Ecto neural progenitor cell (in vitro differentiated cells): Measurements from ENCODE around the gene HASPIN.
"Not testable (repeated sequence)": the region's sequence is repeated elsewhere in the genome, so short reads cannot be mapped to it uniquely, and the experiment has no call there.

ENCODE experiments used
- DNase-seq: peaks from one replicate; pipeline ENCODE4 v3.0.0-alpha.2; 2018; ENCODE audit warnings: low spot score

HASPIN gene

GRCh38 chr17:3697103-3697476 is 26.6 kb upstream of the HASPIN start:
- no peak for DNase-seq

GRCh38 chr17:3698139-3698538 is 25.6 kb upstream of the HASPIN start:
- DNase-seq = no peak

DNA sequence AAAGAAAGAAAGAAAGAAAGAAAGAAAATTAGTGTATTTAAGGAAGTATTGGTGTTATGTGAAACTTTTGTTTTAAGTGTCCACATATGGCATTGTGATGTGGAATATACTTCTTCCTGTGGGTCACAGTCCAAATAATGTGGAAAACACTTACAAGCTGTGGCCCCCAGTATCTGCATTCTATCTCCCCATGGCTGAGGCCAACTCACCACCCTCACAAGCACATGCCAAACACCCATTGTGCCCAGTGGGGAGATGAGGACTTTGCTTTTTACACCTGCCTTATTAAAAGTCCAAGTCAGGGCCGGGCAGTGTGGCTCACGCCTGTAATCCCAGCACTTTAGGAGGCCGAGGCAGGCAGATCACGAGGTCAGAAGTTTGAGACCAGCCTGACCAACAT is 23.8 kb upstream of the HASPIN start:
- DNase-seq = no peak

- DNase-seq = not testable (repeated sequence)
Measured at GRCh38 chr17:3702041-3702539, 21.6 kb upstream of the HASPIN start.

- no peak for DNase-seq
Measured at GRCh38 chr17:3704931-3705717, 18.6 kb upstream of the HASPIN start.

DNA sequence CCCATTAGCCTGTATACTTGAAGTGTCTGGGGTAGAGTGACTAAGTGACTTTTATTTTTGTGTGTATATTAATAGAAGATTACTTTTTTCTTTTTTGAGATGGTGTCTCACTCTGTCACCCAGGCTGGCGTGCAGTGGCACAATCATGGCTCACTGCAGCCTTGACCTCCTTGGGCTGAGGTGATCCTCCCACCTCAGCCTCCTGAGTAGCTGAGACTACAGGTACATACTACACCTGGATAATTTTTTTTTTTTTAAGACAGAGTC is 18.1 kb upstream of the HASPIN start:
- not testable (repeated sequence) for DNase-seq

DNA sequence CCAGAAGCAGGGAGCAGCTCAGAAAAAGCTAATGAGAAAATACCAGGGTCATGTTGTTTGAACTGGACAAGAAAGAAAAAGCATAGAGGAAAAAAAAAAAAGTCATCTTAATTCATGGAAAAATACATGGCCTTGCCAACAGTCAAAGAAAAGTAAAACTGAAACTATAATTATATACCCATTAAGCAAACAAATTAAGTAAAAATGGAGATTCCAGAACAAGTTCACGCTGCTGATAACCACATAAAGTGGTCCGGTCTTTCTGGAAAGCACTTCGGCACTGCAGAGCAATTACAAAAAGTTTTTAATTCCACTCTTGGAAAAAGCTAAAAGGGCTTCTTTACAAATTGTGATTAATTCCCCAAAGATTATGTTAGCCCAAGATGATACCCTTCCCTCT is 15.3 kb upstream of the HASPIN start:
- no peak for DNase-seq

DNA sequence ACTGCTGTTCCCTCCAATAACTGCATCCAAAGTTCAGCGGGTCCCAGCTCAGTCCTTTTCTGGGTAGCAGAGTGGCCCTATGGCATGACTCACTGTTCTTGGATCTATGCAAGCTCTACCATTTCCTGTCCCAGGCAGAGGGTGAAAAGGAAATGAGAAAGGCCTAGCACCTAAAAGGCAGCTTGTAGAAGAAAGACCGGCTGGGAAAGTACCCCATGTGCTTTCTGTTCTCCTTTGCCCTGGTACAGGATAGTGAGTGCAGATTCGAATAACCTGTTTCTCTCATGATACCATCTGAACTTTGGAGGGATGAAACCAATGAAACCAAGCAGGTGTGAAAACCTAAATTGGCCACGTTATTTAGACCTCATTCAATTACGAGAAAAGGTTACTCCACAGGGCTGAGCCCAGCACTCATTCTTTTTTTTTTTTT is 12.7 kb upstream of the HASPIN start:
- no peak for DNase-seq

- DNase-seq = no peak
Measured at GRCh38 chr17:3712811-3713463, 10.8 kb upstream of the HASPIN start.

DNA sequence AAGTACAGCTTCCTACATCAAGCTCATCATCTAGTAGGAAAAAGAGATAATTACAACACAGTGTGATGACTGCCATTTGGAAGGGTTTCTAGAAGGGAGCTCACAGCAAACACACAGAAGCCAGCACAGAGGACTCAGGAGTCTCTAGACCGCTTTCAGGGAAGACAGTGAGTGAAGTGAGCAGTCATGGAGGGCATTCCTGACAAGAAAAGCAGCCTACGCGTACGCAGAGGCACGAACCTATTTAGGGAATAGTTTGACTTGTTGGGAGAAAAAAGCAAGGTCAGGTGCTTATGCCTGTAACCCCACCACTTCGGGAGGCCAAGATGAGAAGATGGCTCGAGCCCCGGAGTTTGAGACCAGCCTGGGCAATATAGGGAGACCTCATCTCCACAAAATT is 8.4 kb upstream of the HASPIN start:
- no peak for DNase-seq

DNA sequence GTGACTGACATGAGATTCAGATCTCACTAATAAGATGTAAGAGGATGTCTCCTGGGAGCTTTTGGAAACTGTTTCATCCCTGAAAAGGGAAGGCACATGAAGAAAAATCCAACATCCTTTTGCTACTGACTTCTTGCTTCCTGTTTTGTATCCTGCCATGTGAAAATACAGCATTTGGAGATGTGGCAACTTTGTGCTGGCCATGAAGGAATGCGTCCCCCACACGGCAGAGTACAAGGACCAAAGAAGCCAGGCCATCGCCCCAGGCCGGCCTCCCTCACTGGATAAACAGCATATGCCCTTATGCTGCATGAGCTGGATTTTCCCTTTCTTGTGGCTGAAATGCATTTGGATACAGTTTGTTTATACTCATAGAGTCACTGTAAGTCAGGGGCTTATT is 5.5 kb upstream of the HASPIN start:
- DNase-seq = no peak

DNA sequence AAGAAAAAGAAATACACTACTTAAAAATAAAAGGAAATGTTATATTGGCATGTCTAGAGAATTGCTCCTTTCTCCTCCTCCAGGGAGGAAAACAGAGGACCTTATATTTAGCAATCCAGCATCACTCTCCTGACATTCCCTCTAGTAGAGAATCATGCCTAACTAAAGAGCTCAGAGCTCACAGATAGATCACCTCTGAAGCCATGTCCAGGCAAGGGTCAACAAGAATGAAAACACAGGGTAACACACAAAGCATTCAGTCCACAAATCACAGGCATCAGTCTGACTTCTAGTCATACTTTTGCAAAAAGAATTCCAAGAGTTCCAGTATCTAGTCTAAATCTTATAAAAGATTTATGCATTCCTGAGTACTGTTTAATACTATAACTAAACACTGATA is 4.4 kb upstream of the HASPIN start:
- DNase-seq = no peak

DNA sequence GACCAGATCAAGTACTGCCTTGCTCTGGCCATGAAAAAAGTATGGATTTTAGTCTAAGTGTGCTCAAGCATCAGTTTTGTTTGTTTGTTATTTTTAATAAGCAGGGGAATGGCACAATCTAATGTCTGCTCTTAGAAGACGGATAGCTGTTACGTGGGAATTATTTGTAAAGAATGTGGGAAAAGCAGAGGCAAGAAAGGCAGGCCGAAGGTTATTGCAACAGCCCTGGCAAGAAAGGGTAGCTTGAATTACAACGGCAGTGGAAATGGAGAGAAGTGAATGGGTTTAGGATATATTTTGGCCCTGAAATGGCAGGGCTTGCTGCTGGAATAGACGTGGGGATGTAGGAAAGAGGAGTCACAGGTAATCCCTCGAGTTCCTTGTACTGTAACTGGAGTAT is 987 bp upstream of the HASPIN start:
- no peak for DNase-seq

GRCh38 chr17:3723188-3723555 is 531 bp upstream of the HASPIN start:
- no peak for DNase-seq

GRCh38 chr17:3724378-3725077 is 825 bp downstream of the HASPIN start:
- DNase-seq = no peak

DNA sequence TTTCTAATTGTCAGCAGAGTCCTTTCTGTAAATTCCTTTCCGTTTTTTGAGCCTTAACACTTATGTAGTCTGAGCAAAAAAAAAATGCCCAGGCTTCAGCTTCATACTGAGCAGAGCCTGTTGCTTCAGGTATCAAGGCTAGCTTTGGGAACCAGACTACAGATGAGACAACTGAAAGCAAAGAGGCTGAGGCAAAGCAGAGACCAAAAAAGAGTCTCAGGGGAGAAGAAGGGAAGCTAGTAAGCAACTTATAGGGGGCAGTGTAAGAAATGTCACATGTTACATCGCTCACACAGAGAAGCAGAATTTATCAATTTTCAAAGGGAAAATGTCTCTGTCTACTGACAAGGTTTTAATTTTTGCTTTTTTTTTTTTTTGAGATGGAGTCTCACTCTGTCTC is 3.3 kb downstream of the HASPIN start:
- no peak for DNase-seq

- DNase-seq = not testable (repeated sequence)
Measured at GRCh38 chr17:3728099-3728498, 4.4 kb downstream of the HASPIN start.

DNA sequence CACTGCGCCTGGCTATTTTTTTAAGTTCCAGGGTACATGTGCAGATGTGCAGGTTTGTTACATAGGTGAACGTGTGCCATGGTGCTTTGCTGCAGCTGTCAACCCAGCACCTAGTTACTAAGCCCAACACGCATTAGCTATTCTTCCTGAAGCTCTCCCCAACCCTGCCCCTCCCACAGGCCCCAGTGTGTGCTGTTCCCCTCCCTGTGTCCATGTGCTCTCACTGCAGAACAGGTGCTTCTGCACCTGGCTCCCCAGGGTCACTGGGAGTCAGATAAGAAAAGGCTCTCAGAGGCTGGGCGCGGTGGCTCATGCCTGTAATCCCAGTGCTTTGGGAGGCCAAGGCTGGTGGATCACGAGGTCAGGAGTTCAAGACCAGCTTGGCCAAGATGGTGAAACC is 6.2 kb downstream of the HASPIN start:
- DNase-seq = no peak

- DNase-seq = no peak
Measured at GRCh38 chr17:3730881-3731429, 7.3 kb downstream of the HASPIN start.

GRCh38 chr17:3732210-3732621 is 8.5 kb downstream of the HASPIN start:
- DNase-seq = no peak

DNA sequence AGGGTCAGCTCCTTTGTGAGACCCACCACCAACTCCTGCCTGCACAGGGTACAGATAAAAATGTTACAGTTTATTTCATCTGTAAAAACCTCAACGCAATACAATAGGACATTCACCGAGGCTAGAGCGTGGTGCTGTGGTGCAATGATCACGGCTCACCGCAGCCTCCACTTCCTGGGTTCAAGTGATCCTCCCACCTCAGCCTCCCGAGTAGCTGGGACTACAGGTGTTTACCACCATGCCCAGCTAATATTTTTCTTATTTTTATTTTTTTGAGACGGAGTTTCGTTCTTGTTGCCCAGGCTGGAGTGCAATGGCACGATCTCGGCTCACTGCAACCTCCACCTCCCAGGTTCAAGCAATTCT is 11.2 kb downstream of the HASPIN start:
- not testable (repeated sequence) for DNase-seq

- DNase-seq = no peak
Measured at GRCh38 chr17:3735515-3735914, 11.8 kb downstream of the HASPIN start.
